Measurements from ENCODE around the gene HDAC4.

The HDAC4 gene

DNA sequence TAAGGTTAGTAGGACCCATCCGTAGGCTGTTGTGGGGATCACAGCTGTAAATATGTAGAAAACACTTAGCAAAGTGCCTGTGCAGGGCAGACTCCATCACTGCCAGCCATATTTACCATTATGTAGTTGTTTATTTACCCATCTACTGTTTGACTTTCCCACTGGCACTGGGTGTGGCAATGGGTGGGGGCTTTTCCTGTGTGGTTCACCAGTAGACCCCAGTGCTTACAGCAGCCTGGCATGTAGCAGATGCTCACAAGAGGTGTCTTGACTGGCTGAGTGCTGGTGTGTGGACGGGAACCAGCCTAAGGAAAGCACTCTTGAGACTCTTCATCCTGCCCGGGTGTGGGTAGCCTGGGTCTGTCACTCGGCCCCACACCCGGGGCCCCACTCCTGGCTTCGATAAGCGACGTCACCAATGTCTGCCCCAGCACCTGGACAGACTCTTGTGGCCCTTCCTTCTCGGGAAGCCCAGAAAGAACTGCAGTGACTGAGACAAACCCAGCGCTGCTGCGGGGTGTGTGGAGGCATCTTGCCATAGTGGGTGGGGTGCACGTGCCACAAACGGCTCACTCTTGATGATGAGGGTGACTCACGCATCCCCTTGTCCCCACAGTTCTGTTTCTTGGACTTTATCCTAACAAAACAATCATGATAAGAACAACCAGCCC is 78.3 kb downstream of the HDAC4 start:
- FAIRE-seq: no peak

DNA sequence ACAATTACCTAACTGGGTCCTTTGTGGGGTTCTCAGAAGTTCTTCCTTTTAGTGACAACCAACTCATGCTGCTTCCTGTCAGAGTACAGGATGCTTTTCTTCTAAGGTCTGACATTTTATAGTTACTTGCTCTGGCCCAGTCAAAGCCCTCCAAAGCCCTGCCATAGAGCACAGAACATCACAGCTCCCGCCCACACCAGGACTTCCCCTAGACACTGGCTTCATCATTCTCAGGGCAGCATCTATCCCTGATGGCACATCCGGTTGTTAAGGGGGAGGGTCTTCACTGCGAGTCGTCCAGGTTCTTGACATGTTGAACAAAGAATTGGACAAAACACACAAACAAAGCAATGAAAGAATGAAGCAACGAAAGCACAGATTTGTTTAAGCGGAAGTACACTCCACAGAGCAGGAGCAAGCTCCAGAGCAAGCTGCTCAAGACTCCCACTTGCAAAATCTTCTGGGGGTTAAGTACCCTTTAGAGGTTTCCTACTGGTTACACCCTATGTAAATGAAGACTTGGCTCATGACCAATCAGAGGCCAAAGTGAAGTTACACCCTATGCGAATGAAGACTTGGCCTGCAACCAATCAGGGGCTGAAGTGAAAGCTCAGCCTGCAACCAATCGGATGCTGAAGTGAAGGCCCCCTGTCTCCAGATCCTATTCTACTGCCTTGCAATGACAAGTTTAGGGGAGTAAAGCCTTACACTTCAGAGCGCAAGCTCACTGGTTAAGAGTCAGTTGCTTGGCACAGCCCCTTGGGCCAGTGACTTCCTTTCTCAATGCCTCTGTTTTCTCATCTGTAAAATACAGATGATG is 79.0 kb downstream of the HDAC4 start:
- no peak for FAIRE-seq

GRCh38 chr2:239318790-239319661 is 81.8 kb downstream of the HDAC4 start:
- no peak for FAIRE-seq

- FAIRE-seq: no peak
Measured at GRCh38 chr2:239318151-239318611, 82.6 kb downstream of the HDAC4 start.

GRCh38 chr2:239316562-239317465 is 84.0 kb downstream of the HDAC4 start:
- no peak for FAIRE-seq

GRCh38 chr2:239315308-239315707 is 85.5 kb downstream of the HDAC4 start:
- no peak for FAIRE-seq

- no peak for FAIRE-seq
Measured at GRCh38 chr2:239313776-239314175, 87.0 kb downstream of the HDAC4 start.

DNA sequence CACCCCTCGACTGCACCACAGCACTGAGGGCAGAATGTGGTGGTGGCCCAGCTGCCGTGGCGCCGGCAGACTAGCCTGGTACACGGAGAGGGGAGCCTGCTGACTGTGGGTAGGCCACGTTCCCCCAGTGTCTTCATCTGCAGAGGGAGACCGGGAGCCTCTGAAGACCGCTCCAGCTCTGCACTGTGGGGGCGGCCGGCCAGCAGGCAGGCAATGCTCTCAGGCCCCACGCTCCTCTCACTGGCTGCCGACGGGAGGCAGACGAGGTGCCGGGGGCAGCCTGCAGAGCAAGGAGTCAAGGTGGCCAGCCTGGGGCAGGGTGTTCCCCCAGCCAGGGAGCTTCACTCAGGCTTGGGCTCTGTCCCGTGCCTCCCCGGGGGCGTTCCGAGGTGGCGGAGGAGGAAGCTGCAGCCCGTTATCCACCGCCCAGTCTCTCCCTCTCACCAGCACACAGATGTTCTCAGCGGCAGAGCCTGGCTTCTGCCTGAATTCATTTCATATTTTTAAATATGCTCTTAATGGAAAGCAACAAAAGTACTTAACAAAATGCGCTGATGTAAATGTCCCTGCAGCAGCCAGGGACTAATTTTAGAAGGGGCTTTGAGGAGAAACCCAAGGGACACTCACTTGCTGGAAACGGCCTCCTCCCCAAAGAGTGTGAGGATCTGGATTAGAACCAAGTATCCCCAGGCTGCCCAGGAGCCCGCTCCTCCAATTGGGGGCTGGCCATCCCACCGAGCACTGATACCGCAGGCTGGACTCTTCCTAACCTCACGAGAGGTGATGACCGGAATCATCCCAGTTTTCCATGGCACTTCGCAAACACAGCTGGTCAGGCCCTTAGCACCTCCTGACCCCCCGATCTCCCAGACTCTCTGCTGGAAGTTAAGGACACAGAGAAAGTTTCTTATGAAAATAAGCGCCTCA is 87.8 kb downstream of the HDAC4 start:
- FAIRE-seq: no peak

GRCh38 chr2:239312081-239312511 is 88.7 kb downstream of the HDAC4 start:
- FAIRE-seq: no peak

- no peak for FAIRE-seq
Measured at GRCh38 chr2:239311132-239312040, 89.4 kb downstream of the HDAC4 start.

DNA sequence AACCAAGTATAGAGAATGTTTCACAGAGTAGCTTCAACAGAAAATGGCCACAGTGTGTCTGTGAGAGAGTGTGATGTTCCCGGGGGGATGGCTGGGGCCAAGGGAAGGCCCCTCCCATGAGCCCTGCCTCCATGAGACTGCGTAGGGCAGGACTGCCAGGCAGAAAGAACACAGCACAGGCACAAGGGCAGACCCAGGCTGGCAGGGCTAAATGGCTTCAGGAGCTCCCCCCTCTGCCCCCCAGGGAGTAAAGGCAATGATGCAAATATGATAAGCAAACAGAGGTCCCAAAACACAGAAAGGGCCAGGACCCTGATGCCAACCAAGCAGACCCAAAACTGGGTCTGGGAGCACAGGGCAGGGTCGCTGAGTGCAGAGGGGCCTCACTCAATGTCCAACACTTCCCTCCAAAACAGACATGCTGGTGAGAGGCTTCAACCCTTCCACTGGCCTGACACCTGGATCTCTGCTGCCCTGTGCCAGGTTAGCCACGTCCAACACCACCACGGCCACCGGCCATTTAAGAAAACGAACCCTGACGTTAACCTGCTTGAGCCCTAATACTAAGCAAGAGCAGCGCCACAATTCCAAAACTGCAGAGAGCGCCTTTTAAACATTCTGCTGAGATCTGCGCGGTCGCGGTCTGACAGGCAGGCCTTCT is 90.3 kb downstream of the HDAC4 start:
- no peak for FAIRE-seq

GRCh38 chr2:239309398-239310245 is 91.2 kb downstream of the HDAC4 start:
- no peak for FAIRE-seq

DNA sequence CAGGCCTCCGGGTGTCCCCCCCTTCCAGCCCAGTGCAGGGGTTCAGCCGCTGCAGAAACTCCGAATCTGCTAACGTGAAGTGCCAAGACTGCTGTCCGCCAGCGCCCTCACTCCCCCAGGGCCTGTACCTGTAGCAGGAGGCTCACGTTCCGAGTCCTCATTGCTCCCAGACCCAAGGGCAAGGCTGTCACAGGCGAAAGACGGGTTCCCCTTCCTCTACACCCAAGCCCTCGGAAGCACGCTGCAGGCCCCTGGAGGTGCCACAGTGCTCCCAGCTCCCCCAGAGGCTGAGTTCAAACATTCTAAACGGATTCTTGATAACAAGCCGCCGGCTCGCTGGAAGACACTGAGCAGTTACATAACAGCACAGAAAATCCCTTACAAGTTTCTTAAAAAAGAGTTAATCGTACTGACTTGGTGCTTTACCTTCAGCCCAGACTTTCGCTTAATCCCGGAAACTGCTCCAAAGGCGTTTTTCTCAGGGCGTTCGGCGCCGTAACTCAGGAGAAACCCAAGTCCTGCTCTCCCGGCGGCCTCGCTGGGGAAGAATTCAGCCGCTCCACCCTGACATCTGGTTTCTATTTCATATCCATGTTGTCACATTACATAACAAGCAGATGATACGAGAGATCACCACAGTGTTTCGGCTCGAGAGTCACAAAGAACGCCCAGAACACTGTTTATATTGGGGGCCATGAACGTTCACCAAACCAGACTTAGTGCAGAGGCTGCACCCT is 92.0 kb downstream of the HDAC4 start:
- no peak for FAIRE-seq

DNA sequence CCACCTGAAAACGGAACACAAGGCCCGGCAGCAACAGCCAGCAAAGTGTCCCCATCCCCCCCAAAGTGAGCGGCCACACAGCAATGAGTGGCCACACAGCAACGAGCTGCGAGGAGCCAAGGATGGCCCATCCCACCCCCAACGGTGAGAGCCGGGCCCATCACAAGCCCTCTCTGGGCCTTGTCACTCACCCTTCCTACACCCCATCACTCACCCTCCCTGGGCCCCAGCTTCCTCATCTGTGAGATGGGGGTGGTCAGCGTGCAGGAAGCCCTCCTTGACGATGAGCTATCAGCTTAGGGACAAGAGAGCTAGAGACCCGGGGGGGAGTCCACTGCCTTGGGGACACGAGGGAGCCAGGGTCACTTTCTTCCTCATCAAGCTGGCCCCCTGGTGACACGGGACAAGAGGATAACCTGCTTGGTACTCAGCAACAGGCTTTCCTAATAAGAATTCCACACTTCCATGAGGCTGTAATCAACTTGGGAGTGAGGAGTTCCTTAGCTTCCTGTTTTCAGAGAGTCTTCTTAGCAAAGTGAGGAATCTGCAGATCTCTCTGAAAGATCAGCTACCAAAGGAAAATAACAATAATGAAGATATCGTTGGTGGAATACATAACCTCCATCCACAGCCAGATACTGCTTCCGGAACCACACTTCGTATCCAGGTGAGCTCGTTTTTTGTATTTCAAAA is 92.8 kb downstream of the HDAC4 start:
- FAIRE-seq: no peak

DNA sequence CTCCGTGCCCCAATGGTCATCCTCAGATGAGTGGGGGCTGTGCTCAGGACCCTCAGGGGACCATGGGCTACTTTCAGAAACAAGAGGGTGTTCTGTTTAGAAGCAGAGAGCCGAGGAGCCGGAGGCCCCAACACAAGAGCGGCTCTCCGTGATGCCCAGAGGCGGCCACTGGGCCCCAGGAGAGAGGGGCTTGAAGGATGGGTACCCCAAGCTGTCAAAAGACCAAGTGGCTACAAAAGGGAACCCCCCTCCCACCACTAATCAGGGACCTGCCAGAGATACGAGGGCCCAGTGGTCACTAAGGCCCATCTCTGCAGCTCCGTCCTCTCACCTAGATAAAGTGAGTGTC is 93.6 kb downstream of the HDAC4 start:
- FAIRE-seq: no peak

- no peak for FAIRE-seq
Measured at GRCh38 chr2:239306274-239307220, 94.3 kb downstream of the HDAC4 start.
